ENCODE data around the gene OR7G3.

DNA sequence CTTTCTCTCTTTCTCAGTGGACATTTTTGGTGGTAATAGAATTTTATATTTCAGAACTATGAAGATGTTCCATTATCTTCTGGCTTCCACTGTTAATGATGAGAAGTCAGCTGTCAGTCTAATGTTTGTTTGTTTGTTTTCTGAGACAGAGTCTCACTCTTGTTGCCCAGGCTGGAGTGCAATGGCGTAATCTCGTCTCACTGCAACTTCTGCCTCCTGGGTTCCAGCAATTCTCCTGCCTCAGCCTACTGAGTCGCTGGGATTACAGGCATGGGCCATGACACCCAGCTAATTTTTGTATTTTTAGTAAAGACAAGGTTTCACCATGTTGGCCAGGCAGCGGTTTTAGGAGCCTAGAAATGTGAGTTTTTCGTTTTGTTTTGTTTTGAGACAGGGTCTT lies 18.2 kb upstream of the OR7G3 start:
- TF ChIP-seq, protein P1, sequence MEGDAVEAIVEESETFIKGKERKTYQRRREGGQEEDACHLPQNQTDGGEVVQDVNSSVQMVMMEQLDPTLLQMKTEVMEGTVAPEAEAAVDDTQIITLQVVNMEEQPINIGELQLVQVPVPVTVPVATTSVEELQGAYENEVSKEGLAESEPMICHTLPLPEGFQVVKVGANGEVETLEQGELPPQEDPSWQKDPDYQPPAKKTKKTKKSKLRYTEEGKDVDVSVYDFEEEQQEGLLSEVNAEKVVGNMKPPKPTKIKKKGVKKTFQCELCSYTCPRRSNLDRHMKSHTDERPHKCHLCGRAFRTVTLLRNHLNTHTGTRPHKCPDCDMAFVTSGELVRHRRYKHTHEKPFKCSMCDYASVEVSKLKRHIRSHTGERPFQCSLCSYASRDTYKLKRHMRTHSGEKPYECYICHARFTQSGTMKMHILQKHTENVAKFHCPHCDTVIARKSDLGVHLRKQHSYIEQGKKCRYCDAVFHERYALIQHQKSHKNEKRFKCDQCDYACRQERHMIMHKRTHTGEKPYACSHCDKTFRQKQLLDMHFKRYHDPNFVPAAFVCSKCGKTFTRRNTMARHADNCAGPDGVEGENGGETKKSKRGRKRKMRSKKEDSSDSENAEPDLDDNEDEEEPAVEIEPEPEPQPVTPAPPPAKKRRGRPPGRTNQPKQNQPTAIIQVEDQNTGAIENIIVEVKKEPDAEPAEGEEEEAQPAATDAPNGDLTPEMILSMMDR (conservative IDR thresholded peaks at IDR 0.05; ENCODE audit: low read length), result no peak
- no peak for TF ChIP-seq EZH2phosphoT487 (IDR thresholded peaks at IDR 0.05; ENCODE audit: borderline replicate concordance)
